ENCODE data around the gene SOCS1.
A peak's percentile ranks its signal among the peaks of the same experiment; 100 is the strongest.

The SOCS1 gene

DNA sequence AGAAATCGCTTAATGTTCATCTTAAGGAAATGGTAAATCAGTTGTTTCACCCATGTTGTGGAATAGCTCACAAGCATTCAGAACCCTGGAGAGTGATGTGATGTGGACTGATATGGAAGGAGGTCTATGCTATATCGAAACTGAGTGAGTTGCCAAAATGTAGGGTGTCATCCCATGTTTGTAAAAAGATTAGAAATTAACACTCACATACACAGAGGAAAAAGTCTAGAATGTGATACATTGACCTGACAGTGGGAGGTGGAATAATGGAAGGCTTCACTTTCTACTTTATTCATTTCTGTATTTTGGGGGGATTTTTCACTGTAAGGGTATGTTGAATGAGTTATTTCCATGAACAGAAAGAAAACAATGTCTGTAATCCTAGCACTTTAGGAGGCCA lies 29.8 kb upstream of the SOCS1 start:
- DNase-seq (ENCODE audit: low read depth in 2 of 2) = no peak

DNA sequence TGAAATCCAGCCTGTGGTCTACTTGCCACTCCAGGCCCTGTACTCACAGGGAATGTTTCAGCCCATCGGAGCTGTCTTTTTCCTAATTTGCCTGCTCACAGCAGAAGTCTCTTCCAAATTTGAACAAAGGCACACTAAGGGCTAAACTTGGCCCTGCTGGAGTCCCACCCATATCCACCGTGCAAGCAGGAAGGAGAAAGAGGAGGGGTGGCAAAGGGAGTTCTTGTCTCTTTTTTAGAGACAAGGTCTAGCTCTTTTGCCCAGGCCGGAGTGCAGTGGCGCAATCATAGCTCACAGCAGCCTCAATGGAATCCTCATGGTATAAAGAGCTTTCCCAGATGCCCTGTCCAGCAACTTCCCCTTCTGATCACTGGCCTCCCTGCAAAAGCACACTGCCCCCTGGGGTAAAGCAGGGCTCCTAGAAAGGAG lies 27.8 kb upstream of the SOCS1 start:
- DNase-seq (ENCODE audit: low read depth in 2 of 2) = no peak

DNA sequence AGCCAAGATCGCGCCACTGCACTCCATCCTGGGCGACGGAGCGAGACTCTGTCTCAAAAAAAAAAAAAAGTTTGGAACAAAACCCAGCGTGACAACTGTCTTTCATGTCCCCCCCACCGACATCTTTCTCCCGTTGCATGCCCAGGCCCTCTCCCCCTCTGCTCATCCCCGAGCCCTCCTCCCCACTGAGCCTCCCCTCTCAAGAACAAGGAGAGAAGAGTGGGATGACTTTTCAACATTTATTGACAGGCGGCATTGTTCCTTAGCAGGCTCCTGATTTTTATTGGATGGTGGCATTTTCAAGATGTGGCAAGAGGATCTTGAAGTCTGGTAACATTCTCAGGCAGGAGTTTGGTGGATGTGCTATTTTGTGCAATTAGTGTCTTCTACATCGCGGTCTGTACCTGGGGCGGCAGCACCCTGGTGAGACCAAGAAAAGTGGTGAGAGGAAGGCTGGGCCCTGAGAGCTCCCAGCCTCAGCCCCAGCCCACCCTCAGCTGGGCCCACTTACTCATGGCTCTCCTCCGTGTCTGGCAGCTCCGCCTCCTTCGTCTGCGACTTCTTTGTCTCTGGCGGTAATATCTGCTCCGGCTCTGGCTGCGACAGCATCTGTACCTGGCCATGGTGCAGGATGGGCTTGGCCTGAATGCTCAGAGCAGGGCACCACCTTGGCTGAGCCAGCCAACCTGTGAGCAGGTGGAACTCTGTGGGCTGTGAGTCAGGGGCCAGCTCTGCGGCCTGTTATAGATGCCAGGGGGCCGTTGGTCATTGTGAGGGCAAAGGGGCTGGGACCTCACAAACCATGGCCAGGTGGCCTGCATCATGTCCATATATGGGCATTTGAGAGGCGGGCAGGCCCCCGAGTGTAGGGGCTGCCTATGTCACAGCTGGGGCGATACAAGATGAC lies 24.9 kb upstream of the SOCS1 start, which contains the start of gene PRM1:
PRM1 (minus strand) TSS at position 715 of the 907 bp plus-strand sequence; CDS start at position 623, 92 bp downstream.
- no peak for DNase-seq (ENCODE audit: low read depth in 2 of 2)

DNA sequence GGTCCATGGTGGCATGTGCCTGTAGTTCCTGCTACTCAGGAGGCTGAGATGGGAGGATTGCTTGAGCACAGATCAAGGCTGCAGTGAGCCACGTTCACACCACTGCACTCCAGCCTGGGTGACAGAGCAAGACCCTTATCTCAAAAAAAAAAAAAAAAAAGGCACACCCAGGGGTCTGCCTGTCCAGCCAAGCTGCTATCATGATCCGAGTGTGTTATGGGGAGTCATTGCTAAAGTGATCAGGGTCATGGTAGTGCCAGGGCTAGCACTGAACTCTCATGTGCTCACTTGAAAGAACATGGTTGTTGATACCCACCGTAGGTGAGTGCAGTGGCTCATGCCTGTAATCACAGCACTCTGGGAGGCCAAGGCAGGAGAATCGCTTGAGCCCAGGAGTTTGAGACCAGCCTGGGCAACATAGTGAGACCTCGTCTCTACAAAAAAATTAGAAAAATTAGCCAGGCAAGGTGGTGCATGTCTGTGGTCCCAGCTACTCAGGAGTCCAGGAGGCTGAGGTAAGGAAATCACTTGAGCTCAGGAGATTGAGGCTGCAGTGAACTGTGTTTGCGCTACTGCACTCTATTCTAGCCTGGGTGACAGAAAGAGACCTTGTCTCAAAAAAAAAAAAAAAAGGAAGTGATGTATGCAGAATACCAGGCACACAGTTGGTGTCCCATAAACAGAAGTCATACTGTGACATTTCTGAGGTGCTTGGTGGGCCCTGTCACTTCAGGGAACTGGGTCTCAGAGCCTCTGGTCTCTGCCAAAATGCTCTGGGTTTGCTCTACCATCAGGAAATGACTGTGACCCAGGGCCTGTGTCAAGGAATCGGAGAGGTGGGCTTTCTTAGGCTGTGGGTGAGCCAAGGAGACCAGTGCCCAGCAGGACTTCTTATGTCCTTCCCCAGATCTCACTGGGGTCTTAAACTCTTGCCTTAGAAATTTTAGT lies 23.0 kb upstream of the SOCS1 start:
- DNase-seq (ENCODE audit: low read depth in 2 of 2) = no peak

DNA sequence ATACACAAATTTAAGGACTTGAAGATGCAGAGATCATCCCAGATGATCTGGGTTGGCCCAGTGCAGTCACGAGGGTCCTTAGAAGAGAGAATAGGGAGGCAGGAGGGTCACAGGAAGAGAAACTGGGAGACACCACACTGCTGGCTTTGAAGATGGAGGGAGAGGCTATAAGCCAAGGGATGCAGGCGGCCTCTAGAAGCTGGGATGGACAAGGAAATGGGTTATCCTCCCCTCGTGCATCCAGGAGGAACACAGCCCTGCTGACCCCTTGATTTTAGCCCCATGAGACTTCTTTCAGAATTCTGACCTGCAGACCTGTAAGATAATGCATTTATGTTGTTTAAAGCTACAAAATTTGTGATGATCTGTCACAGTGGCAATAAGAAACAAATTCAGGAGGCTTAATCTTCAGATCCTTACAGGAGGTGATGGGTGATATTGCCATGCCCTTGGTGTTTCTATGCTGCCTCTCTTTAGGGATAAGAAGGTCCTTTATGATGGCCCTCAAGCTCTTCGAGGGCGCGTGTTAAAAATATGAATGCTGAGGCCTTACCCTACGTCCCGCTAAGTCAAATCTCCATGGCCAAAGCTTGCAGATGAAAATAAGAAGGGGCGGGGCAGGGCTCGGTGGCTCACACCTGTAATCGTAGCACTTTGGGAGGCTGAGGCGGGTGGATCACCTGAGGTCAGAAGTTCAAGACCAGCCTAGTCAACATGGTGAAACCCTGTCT lies 21.8 kb upstream of the SOCS1 start:
- DNase-seq (ENCODE audit: low read depth in 2 of 2) = no peak

DNA sequence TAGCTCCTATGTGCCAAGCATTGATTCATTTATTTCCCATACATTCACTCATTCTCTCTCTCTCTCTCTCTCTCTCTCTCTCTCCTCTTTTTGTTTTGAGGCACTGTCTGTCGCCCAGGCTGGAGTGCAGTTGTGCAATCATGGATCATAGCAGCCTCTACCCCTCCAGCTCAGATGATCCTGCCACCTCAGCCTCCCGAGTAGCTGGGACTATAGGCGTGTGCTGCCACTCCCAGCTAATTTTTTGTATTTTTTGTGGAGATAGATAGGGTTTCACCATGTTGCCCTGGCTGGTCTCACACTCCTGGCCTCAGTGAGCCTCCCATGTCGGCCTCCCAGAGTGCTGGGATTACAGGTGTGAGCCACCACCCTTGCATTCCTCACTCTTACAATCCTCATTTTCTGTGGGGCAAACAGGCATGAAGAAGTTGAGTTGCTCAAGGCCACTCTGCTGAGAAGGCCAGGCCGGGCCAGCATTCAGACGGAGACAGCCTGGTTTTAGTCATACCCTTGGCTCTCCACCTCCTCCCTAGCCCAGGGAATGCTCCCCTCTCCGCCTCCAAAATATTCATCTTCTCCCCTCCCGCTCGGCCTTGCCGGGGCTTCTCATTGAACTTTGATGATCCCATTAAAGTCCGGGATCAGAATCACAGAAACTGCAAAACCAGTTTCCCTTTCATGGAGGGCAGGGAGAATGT lies 21.0 kb upstream of the SOCS1 start:
- no peak for DNase-seq (ENCODE audit: low read depth in 2 of 2)

DNA sequence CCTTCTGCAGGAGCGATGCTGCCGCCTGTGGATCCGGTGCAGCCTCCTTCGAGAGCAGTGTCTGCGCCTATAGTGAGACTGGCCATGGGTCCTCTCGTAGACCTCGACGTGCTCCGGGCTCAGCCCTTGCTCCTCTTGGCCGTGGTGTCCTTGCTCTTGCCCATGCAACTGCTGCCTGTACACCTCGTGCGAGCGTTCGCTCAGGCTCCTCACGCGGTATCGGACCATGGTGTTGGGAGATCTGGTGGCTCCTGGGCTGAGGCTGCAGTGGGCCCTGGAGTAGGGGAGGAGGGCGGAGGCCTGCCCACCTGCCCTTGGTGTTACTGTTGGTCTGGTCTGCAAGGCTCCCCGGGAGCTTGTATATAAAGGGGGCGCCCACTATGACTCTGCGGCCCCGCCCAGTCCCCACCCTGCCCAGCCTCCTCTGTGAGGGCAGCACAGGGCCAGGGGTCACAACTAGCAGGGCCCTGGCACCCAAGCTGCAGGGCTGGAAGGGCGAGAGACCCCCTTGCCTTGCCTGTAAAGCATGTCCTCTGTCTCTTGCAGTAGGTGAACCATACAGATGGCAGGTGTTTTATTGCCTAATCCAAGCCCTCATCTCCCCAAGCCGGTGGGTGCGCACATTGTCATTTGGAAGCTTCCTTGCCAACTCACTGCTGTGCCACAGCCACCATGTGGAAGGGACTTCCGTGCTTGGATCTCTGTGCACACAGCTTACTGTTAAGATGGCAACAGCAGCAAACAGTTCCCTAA lies 20.3 kb upstream of the SOCS1 start, which contains the start of gene PRM2:
PRM2 (minus strand) TSS at position 338 of the 753 bp plus-strand sequence; CDS start at position 228, 110 bp downstream.
- no peak for DNase-seq (ENCODE audit: low read depth in 2 of 2)

DNA sequence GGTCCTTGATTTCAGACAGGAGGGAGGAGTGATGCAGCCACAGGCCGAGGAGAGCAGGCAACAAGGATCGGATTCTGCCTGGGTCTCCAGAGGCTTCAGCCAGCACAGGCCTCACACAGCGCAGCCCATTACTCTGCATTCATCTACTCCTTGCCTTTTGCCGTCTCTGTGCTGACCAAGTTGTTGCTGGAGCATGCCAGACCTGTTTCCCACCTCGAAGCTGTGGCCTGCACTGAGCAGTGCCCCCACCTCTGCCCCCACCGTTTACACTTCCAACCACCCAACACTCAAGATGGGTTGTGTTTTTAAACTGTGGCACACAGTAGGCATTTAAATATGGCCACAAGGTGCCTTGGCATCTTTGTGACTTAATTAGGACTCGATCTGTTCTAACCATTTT lies 19.0 kb upstream of the SOCS1 start:
- DNase-seq (ENCODE audit: low read depth in 2 of 2) = no peak

DNA sequence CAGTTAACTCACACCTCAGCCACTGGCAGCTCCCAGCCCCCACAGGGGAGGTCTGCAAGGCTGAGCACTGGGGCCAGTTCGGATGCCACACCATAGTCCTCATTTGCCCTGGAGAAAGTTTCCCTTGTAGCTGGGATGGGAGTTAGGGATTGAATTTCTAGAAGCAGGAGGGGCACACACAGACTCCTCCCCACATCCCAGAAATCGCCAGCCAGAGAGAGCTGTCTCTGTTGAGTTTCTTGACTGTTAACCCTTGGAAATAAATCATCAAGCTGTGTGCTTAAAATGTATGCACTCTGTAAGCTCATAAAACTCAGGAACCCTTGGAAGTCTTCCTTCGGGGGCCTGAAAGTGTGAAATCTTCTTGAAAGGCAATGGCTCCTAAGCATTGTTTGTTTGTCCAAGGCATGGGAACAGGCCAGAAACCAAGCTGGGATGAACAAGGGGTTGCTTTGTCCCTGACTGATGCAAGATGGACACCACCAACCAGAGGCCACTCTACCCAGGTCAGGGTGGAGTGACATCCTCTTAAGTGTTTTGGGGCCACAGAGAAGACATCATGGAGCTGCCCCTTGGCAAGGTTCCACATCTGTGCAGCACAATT lies 17.8 kb upstream of the SOCS1 start:
- DNase-seq (ENCODE audit: low read depth in 2 of 2) = no peak

DNA sequence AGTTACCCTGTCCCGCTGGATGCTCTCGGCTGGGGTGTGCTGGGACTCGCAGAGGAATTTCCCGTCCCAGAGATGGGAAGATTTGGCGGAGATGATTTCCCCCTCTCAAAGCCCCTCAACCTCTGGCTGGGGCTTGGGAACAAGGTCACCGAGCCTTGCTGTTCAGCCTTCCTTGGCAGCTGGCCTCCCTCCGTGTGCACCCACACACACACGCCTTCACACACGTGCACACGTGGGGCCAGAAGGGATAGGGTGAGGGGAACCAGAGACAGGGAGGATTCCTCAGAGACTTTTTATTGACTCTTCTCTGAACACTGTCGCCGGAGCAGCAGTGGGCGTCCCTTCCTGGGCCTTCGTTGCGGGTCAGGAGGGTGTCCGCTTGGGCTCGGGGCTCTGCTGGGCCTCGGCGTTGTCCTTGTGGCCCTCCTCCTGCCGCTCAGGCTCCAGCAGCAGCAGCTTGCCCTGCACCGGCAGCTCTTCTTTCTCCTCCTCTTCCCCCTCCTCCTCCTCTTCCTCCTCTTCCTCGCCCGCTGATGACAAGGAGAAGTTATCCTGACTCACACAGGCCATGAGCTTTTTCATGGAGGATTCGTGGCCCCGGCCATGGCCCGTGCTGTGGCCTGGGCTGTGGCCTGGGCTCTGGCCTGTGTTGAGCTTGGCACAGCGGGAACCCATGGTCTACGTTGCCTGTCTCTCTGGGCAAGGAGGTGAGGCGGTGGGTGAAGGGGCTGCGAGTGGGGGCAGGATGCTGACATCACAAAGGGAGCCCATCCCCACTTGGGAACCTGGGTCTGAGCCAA lies 17.1 kb upstream of the SOCS1 start, which contains the start of gene PRM3:
PRM3 (minus strand) TSS at position 709 of the 800 bp plus-strand sequence; CDS start at position 675, 34 bp downstream.
- DNase-seq (ENCODE audit: low read depth in 2 of 2) = no peak

DNA sequence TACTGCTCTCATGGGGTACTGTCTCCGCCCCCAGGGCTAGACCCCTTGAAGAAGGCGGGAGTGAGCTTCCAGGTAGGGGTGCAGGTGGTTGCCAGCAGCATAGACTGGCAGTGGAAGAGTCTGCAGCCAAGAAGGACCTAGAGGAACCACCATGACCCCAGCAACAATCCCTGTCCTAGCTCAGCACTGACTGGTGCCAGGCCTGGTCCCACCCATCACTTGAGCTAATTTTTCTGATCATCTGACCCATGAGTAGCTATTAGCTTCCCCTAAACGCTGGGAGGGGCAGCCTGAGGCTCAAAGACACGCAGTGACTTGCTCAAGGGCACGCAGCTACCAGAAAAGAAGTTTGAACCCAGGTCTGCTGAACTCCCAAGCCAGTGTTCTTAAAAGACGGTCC lies 16.5 kb upstream of the SOCS1 start:
- no peak for DNase-seq (ENCODE audit: low read depth in 2 of 2)

DNA sequence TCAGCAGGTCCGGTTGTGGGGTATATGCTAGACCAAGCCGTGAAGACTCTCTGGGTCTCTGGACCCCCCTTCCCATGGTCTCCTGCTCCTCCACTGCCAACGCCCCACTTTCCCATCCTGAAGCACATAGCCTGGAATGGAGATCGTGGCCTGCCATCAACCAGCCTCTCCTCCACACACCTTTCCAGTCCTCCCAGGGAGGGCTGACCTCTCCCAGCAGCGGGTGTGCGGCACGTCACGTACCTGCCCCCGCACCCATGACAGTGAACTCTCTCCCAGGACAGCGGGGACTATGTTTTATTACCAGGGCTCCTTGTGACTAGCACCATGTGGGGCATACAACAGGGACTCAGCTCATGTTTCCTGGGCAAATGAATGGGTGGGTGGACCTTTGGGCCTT lies 15.6 kb upstream of the SOCS1 start:
- DNase-seq (ENCODE audit: low read depth in 2 of 2) = no peak

DNA sequence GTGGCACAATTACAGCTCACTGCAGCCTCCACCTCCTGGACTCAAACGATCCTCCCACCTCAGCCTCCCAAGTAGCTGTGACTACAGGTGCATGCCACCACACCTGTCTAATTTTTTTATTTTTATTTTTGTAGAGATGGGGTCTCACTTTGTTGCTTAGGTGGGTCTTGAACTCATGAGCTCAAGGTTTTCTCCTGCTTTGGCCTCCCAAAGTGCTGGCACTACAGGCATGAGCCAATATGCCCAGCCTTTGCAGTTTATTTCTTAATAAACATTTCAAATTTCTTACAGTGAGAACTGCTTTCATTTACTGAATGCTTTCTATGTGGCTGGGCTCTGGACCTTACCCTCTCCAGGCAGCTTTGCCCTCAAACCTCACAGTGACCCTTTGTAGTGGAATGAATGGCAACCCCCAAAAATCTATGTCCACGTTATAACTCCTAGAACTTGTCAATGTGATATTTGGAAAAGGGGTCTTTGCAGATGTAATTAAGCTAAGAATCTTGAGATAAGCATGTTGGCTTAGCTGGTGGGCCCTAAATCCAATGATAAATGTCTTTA lies 14.7 kb upstream of the SOCS1 start:
- DNase-seq (ENCODE audit: low read depth in 2 of 2) = no peak

DNA sequence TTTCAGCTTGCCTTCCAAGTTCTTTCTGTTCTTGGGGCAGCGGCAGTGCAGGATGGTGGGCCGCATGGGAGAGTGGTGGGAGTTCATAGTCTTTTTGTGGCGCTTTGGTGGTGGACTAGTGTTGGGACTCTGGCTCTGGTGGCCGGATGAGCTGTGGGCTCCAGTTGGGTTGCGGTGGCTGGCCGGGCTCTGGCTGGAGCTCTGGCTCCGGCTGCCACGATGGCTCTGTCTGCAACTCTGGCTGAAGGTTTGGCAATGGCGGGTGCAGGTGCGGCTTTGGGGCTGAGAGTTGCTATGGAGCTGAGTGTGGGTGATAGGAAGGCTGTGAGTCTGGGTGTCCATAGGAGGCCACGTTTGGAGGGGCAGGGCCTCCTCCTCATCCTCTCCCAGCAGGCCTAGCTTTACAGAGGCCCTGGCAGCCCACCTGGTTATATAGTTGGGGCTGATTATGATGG lies 12.9 kb upstream of the SOCS1 start, which contains the start of gene TNP2:
TNP2 (minus strand) TSS at position 405 of the 455 bp plus-strand sequence; CDS start at position 342, 63 bp downstream.
- DNase-seq (ENCODE audit: low read depth in 2 of 2) = no peak

DNA sequence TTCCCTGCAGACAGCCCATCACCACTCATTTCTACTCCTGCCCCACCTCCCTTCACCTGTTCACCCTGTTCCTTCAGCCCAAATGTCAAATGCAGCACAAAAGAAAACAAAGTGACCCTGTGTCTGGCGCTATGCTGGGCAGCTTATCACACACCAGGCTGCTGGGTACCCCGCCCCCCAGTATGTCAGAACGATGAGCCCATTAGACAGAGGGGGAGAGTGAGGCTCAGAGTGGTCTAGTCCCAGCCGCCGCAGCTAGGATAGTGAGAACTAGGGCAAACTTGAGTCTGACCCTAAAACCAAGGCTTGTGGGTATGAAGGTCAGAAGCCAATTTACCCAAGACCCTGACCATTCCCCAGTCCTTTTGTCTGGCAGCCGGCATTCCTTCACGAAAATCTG lies 9.1 kb upstream of the SOCS1 start:
- no peak for DNase-seq (ENCODE audit: low read depth in 2 of 2)

DNA sequence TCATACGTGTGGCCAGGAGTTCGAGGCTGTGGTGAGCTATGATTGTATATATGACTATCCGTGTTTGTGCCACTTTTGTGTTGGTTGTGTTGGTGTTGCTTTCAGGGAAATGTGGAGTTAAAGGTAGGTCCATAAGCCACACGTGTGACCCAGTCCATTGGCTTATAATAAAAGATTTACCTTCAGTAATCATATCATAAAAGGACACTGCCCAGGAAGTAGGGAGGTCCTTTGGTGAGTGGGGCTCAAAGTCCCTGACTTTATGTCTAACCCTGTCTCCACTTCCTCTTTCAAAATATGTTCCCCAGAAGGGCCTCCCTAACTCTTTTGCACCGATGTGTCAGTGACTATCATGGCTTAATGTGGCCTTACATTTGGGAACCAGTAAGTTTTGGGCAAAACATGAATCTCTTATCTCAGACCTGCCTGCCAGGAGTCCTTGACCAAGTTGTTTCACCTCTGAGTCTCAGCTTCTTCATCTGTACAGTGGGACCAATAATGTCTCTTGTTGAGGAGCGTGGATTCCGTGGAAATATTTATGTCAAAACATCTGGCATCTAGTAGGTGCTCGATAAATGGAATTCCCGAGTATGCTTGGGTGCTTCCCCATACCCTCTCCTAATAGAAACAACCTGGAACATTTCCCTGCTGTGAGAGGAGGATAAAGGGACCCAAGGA lies 8.3 kb upstream of the SOCS1 start:
- DNase-seq (ENCODE audit: low read depth in 2 of 2) = no peak

DNA sequence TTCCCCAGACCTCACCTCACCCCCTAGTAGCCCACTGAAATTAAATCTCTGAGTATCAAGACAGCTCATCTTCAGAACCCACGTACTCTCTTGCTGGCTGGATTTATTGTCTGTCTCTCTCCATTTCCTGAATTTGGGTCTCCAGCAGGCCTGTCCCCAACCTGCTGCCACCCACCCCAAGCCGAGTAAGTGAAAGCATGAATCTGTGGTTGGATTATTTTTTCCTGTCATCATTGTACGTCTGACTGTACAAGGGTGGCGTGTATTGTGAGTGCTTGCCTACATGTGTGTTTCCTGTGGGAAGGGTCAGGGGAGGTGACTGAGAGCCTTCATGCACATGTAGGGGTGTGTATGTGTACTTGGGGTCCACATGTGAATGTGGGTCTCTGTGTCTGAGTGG lies 7.7 kb upstream of the SOCS1 start:
- peak in 1 of 2 experiments; percentile 59 for DNase-seq (ENCODE audit: low read depth in 2 of 2)

DNA sequence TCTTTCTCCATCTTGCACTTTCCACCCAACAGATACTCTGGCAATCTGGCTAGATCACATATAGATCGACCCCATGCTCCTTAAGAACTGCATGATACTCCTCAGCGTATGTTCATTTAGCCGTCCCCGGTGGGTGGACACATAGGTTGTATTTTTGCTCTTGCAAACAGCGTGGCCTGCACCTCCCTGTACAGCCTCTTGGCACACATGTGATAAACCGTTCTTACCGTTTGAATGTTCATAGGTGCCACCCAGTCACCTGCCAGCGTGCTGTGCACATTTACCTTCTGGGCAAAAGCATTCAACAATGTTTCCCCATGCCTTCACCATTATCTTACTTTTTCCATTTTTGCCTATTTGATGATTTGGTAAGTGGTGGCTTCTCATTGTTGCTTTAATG lies 6.9 kb upstream of the SOCS1 start:
- DNase-seq (ENCODE audit: low read depth in 2 of 2) = no peak

Measured in stimulated activated CD4-positive, alpha-beta T cell treated with anti-CD3 and anti-CD28 coated beads, Interleukin-12 subunit alpha, Interleukin-12 subunit beta, amount 100 ng/mL, for 24 hours (primary cell).